Suprapubic skin (tissue), 4 donors: ENCODE data around the gene LRMDA.

Source experiments
- CTCF ChIP-seq, 2 donors: fragments of 200-600 bp in 1 of 2; fragments of 450-650 bp in 1 of 2; sonication (generic) in 1 of 2; IDR thresholded peaks; one replicate each; pipeline ENCODE4 v1.5.1; 2016 to 2019; ENCODE audit warnings: antibody characterized with exemption in 2 of 2, mild to moderate bottlenecking in 1 of 2, moderate library complexity in 1 of 2
- EP300 ChIP-seq: sonication (generic); formaldehyde crosslinking; IDR thresholded peaks from one replicate; pipeline ENCODE4 v1.6.1; 2017; ENCODE audit warnings: antibody characterized with exemption
- POLR2A ChIP-seq, 2 donors: fragments of 450-650 bp; IDR thresholded peaks; one replicate each; pipeline ENCODE4 v1.6.1; 2017; ENCODE audit warnings: antibody characterized with exemption in 2 of 2, mild to moderate bottlenecking in 2 of 2, moderate library complexity in 2 of 2
- POLR2AphosphoS5 ChIP-seq, 3 donors: sonication (generic); formaldehyde crosslinking; IDR thresholded peaks; one replicate each; pipeline ENCODE4 v1.6.1; 2017; ENCODE audit warnings: antibody characterized with exemption in 3 of 3

- no peak for TF ChIP-seq EP300
- TF ChIP-seq POLR2A (IDR thresholded peaks at IDR 0.05) = no peak
- TF ChIP-seq CTCF (IDR thresholded peaks at IDR 0.05) = no peak
- no peak for TF ChIP-seq POLR2AphosphoS5 (IDR thresholded peaks at IDR 0.05)
These were observed 249.9 kb downstream of the LRMDA start for GRCh38 chr10:75681334-75681733.
